Suppressor macrophage treated with lipopolysaccharide for 4 hours (primary cell): Measurements from ENCODE around the gene ATP1A1.

Source experiments
- DNase-seq: peaks from one replicate; pipeline ENCODE4 v3.0.0-alpha.2; 2020

ATP1A1 gene

GRCh38 chr1:116446686-116447085 lies 73.6 kb downstream of the ATP1A1 start:
- no peak for DNase-seq

GRCh38 chr1:116448785-116449385 lies 75.8 kb downstream of the ATP1A1 start:
- no peak for DNase-seq

GRCh38 chr1:116449578-116449977 lies 76.5 kb downstream of the ATP1A1 start:
- DNase-seq, result no peak

GRCh38 chr1:116451702-116452101 lies 78.7 kb downstream of the ATP1A1 start:
- no peak for DNase-seq

- DNase-seq, result no peak
These were observed 80.4 kb downstream of the ATP1A1 start for GRCh38 chr1:116453481-116453880.

GRCh38 chr1:116453906-116454305 lies 80.9 kb downstream of the ATP1A1 start:
- DNase-seq, result no peak
